Keratinocyte (primary cell): ENCODE data around the gene VSIG4.

Experiments
- EZH2 ChIP-seq: IDR thresholded peaks from one replicate; pipeline ENCODE4 v1.6.1; 2012; ENCODE audit warnings: inconsistent platforms, mild to moderate bottlenecking, low read length, moderate library complexity
- TF ChIP-seq, protein P1 (sequence below), 3 experiments: IDR thresholded peaks in 1 of 3; conservative IDR thresholded peaks in 1 of 3; optimal IDR thresholded peaks in 1 of 3; 2 replicates in 2 of 3; 3 replicates in 1 of 3; pipeline versions ENCODE3 to v1.5.1; 2011; ENCODE audit warnings: low read length in 3 of 3, mild to moderate bottlenecking in 3 of 3, moderate library complexity in 2 of 3, control low read depth in 1 of 3, inconsistent platforms in 1 of 3; ENCODE audit not compliant: insufficient read depth in 2 of 3; ENCODE audit errors: extremely low read depth in 1 of 3

DNA sequence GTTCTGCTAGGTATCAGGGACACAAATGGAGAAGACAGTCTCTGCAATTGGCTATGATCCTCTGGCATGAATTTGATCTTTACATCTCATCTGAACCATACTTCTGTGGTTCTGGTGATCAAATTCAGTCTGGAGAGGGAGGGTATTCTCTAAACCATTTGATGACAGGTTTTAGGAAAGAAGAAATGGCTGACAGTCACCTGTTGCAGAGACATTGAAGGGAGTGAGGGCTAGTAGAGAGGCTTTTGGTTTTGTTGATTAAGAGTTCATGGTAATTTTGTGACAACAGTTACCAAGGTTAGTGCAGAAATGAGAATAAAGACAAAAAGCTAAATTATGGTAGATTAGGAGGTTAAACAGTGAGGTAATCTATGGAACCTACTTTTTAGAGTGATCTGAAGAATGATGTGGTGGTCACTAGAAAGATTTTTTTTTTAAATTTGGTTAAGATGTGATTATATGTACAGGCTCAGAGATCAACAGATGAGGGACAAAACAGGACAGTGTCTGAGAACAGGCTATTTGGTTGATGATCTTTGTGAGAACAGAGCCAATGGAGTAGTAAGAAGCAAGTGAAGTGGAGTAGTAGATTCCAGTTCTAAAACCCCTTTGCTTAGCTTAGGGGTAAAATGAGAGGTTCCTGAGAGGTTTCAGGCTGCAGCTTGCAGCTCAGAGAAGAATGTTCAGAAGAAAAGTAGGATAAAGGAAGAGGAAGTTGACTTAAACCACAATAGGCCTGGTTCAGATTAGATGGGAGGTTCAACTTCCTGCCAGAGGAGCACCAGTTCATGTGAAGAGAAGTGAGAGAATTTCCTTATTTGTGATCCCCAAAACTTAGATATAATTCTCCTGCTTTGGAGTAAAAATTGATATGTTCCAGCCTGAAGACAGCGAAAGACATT is 34.7 kb downstream of the VSIG4 start:
- TF ChIP-seq, protein P1, sequence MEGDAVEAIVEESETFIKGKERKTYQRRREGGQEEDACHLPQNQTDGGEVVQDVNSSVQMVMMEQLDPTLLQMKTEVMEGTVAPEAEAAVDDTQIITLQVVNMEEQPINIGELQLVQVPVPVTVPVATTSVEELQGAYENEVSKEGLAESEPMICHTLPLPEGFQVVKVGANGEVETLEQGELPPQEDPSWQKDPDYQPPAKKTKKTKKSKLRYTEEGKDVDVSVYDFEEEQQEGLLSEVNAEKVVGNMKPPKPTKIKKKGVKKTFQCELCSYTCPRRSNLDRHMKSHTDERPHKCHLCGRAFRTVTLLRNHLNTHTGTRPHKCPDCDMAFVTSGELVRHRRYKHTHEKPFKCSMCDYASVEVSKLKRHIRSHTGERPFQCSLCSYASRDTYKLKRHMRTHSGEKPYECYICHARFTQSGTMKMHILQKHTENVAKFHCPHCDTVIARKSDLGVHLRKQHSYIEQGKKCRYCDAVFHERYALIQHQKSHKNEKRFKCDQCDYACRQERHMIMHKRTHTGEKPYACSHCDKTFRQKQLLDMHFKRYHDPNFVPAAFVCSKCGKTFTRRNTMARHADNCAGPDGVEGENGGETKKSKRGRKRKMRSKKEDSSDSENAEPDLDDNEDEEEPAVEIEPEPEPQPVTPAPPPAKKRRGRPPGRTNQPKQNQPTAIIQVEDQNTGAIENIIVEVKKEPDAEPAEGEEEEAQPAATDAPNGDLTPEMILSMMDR (optimal IDR thresholded peaks at IDR 0.05 in 1 of 3, IDR thresholded peaks at IDR 0.05 in 1 of 3, conservative IDR thresholded peaks at IDR 0.05 in 1 of 3; ENCODE audit: extremely low read depth in 1 of 3, insufficient read depth in 2 of 3, low read length in 3 of 3), result no peak
- TF ChIP-seq EZH2, result no peak
